ENCODE measurements around the gene OSMR.

The OSMR gene

DNA sequence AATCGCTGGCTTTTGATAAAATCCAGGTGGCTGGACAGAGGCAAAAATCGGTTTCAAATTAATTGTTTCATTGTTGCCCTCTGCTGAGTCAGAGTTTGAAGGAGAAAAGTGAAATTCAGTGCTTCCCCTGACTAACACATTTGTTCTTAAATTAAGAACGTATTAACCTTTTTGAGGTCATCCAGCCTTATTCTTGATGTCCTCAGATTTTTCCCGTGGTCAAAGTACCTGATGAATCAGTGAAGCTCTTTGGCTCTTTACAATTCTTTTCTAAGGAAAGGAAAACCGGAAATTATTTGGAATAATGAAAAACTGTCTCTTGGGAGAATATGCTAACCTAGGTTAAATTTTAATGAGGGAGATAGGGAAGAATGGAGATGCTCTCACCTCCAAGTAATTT, 21.6 kb downstream of the OSMR start:
- no peak for DNase-seq (ENCODE audit: extremely low spot score, insufficient read length, low read depth)
- no peak for FAIRE-seq

DNA sequence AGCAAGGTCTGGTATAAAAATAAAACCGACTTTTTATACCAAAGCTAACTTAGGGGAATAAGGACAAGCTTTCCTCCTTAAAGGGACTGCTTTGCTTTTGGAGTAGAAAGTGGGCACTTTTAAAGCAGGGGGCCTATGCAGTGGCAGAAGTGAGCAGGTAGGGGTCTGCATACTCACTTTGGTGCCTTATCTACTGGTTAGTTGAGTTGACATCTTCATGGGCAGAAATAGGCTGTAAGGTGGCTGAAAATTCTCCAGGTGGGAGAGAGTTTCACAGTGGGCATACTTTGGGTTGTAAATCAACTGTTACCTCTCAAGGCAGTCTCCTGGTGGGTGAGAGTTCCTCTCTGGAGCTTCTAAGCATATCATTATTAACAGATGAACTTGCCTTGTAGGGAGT, 24.8 kb downstream of the OSMR start:
- DNase-seq (ENCODE audit: extremely low spot score, insufficient read length, low read depth) (no peak), FAIRE-seq (no peak)

DNA sequence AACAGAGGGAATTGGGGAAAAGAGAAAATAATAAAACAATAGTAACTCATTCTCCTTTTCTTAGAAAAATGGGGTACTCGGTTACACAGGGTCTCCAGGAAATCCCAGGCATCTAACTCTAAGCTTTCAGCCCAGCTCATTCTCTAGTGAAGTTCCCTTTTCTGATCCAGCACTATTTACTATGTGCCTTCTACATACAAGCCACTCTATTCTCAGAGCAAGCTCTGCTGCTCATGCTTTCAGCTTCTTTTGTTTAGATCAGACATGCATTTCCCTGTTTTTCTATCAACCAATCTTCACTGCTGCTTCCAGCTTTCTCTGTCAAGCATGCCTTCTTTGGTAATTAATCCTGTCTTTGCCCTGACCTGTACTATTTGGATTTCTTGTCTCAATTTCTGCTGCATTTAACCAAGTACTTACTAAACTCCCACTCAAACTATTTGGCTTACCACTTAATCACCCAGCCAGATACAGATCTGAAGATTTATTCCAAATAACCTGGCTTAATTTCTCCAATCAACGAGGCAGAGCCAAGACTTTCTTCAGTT, 25.3 kb downstream of the OSMR start:
- FAIRE-seq (no peak), DNase-seq (ENCODE audit: extremely low spot score, insufficient read length, low read depth) (no peak)

GRCh38 chr5:38871790-38872551, 26.2 kb downstream of the OSMR start:
- FAIRE-seq (no peak), DNase-seq (ENCODE audit: extremely low spot score, insufficient read length, low read depth) (no peak)

- FAIRE-seq: no peak
- no peak for DNase-seq (ENCODE audit: extremely low spot score, insufficient read length, low read depth)
Measured at GRCh38 chr5:38872826-38873225, 27.0 kb downstream of the OSMR start.

DNA sequence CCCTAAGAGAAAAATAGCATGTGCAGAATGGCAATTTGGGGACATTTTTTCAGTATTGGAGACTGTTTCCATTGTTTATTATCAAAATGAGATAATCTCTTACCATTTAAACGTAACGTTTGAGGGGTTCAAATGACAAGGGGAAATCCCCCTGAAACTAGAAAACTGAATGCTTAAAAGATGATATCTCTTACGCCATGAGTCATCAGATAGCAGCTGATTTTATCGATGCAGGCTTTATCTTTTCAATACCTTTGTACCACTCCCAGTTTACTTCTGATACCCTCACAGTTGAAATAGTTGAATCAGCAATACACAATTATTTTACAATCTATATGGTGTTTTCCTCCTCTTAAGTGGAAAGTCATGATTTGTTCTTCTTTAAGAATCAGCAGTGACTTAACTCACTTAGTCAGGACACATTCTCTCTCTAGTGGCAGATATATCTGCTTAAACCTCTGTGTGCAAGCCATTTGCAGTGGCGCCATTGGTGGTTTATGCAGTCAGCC, 29.2 kb downstream of the OSMR start:
- no peak for FAIRE-seq
- DNase-seq (ENCODE audit: extremely low spot score, insufficient read length, low read depth): no peak

DNA sequence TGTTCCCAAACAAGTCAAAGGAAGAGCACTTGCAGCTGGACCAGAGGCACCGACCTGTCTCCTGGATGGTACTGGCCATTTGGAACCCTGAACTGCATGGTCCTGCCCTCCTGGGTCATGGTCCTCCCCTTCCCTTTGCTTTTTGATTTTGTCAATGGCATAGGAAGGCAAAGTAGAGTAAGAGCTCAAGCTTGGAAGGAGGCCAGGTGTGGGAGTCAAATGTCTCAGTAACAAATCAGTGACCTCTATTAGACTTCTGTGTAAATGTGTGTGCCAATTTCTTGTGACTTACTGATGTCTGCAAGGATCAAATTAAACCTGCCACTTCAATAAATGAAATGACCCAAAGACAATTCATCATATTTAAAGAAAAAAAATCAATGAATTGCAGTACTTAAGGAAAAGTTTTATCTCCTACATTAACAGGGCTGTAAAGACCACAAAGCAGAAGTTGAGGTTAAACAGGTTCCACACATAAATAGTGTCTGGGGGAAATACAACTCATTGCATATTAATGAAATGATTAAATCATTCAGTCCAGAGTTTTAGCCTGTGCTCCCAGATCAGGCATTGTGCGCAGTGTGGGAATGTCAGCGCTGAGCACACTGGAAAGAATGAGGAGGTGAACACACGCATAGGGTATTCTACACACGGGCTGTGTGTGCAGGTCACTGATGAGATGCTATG, 32.7 kb downstream of the OSMR start:
- FAIRE-seq: no peak
- no peak for DNase-seq (ENCODE audit: extremely low spot score, insufficient read length, low read depth)

DNA sequence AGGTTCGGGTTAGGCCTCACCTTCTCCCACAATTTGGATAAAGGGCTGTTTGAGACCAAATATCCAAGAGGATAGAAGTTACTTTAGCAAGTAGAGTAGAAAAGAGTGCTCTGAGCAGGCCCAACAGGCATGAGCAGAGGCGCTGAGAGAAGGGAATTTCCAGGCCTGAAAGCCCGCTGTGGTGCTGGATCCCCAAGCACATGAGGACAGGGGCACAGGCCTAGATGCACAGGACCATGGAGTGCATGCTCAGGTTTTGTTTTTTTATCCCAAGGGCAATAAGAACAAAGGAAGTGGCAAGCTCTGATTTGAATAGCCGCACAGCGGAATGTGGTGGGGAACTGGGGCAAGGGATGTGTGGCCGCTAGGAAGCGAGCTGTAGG, 33.3 kb downstream of the OSMR start:
- DNase-seq (ENCODE audit: extremely low spot score, insufficient read length, low read depth): no peak
- FAIRE-seq: no peak

GRCh38 chr5:38883842-38884241, 38.0 kb downstream of the OSMR start:
- no peak for FAIRE-seq

DNA sequence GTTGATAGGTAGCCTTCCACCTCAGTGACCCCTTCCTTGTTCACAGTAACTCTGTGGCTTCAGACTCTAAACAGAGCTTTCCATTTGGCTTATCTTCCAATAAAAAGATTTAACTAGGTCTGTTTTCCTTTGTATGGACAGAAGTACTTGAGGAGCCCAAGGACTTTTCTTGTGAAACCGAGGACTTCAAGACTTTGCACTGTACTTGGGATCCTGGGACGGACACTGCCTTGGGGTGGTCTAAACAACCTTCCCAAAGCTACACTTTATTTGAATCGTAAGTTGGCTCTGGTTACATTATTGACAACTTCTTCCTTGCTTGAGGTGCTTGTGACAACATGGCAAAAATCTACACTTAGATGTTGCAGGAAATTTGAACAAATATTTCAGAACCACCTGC, 39.4 kb downstream of the OSMR start:
- FAIRE-seq: no peak
- no peak for DNase-seq (ENCODE audit: extremely low spot score, insufficient read length, low read depth)

More at GRCh38 chr5:38883842-38884241, 38.0 kb downstream of the OSMR start:
- no peak for DNase-seq (ENCODE audit: extremely low spot score, insufficient read length, low read depth)

GRCh38 chr5:38888041-38888440, 42.2 kb downstream of the OSMR start:
- FAIRE-seq (no peak), DNase-seq (ENCODE audit: extremely low spot score, insufficient read length, low read depth) (no peak)

DNA sequence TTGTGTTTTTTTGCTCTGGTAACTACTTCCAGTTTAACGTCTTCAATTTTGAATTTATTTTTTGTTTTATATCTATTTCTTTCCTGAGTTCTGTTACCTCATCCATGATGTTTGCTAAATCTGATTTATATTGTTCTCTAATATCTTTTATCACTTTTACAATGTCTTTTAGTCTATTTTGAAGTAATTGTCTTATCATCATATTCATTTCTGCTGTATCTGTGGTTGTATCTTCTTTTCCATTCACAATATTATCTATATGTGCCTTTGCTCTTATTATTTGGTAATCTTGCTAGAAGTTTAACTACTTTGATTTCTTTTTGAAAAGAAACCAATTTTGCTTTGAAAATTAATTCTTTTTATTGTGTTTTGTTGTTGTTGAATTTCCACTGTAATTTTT, 43.6 kb downstream of the OSMR start:
- no peak for DNase-seq (ENCODE audit: extremely low spot score, insufficient read length, low read depth)
- FAIRE-seq: no peak

DNA sequence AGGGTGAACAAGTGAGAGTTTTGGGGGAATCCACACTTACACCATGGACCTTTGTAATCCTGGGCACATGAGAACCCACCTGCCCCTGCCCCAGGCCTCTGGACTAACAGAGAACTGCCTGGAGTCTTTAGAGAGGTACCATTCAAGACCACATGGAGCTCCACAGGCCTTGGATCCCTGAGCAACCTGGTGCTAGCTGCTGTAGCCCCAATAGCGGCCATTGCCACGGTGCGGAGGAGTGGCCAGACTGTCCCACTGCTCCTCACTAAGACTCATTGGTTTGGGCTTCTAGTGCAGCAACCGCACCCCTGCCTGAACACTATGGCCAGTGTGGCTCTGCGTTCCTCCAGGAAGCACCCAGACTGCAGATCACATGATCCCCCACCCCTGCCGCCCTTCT, 45.8 kb downstream of the OSMR start:
- DNase-seq (ENCODE audit: extremely low spot score, insufficient read length, low read depth) (no peak), FAIRE-seq (no peak)

GRCh38 chr5:38892363-38892762, 46.6 kb downstream of the OSMR start:
- FAIRE-seq (no peak), DNase-seq (ENCODE audit: extremely low spot score, insufficient read length, low read depth) (no peak)

GRCh38 chr5:38896760-38897159, 50.9 kb downstream of the OSMR start:
- FAIRE-seq (no peak), DNase-seq (ENCODE audit: extremely low spot score, insufficient read length, low read depth) (no peak)

- FAIRE-seq (no peak), DNase-seq (ENCODE audit: extremely low spot score, insufficient read length, low read depth) (no peak)
Measured at GRCh38 chr5:38899936-38900335, 54.1 kb downstream of the OSMR start.

DNA sequence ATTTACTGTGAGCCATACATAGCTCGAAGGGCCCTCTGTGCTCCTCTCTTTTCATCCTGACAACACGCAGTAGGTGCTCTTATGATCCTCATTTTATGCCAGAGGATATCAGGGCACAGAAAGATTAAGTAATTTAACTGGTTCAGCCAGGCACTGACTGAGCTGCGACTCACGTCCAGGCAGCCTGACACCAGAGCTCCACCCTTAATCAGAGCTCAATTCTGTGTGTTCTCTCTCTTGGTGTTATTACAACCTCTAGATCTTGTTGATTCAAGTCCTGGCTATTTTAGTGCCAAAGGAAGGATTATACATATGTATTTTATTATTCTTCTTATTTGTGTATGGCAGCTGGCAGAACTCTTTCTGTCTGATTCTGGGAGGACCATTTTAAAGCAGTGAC, 59.7 kb downstream of the OSMR start:
- FAIRE-seq (no peak), DNase-seq (ENCODE audit: extremely low spot score, insufficient read length, low read depth) (no peak)

- FAIRE-seq (no peak), DNase-seq (ENCODE audit: extremely low spot score, insufficient read length, low read depth) (no peak)
Measured at GRCh38 chr5:38906503-38906902, 60.7 kb downstream of the OSMR start.

DNA sequence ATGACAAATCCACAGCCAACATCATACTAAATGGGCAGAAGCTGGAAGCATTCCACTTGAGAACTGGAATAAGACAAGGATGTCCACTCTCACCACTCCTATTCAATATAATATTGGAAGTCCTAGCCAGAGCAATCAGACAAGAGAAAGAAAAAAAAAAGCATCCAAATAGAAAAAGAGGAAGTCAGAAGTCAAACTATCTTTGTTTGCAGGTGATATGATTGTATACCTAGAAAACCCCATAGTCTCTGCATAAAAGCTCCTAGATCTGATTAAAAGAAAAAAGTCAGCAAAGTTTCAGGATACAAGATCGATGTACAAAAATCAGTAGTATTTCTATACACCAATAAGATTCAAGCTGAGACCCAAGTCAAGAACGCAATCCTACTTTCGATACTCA, 66.1 kb downstream of the OSMR start:
- FAIRE-seq (no peak), DNase-seq (ENCODE audit: extremely low spot score, insufficient read length, low read depth) (no peak)

GRCh38 chr5:38913714-38914113, 67.9 kb downstream of the OSMR start:
- no peak for DNase-seq (ENCODE audit: extremely low spot score, insufficient read length, low read depth)
- no peak for FAIRE-seq

- DNase-seq (ENCODE audit: extremely low spot score, insufficient read length, low read depth): no peak
- FAIRE-seq: no peak
Measured at GRCh38 chr5:38916802-38917201, 71.0 kb downstream of the OSMR start.
